GM23338 (cell line): ENCODE results near the gene IL16. TPM values are rescaled to one million over a fixed set of nuclear protein-coding genes. Genes with fewer than 3 reads are reported as not detected.

ENCODE experiments used
- NANOG ChIP-seq: IDR thresholded peaks from 2 replicates; pipeline ENCODE4 v1.6.1; 2016; ENCODE audit warnings: antibody characterized with exemption, borderline replicate concordance
- polyA plus RNA-seq: library from polyadenylated mRNA; unstranded; fragments of >200 nt; fragmentation: Nextera tagmentation; extraction: Ambion mirVana; gene quantifications from 2 replicates; pipeline ENCODE4 v1.2.1, GENCODE V29; 2016
- total RNA-seq: library from RNA; depleted of rRNA; stranded (reverse); fragments of >200 nt; shearing (Covaris generic); gene quantifications from 2 replicates; pipeline ENCODE4 v1.2.3, GENCODE V29; 2014
- TF ChIP-seq, protein P1 (sequence below): fragments of 250-450 bp; sonication (Bioruptor Pico); IDR thresholded peaks from 2 replicates; pipeline ENCODE4 v1.5.0; 2020; ENCODE audit warnings: mild to moderate bottlenecking, moderate library complexity
- TF ChIP-seq, protein P2 (sequence below): IDR thresholded peaks from one replicate; pipeline ENCODE4 v1.6.1; 2018; ENCODE audit warnings: antibody characterized with exemption; ENCODE audit not compliant: unreplicated experiment
- TF ChIP-seq, protein P3 (sequence below), 2 experiments: fragments of 200-600 bp in 1 of 2; sonication (generic) in 1 of 2; conservative IDR thresholded peaks; 2 replicates each; pipeline versions ENCODE4 v1.5.1 to v1.6.1; 2016 to 2017; ENCODE audit warnings: antibody characterized with exemption in 2 of 2, low read depth in 2 of 2, mild to moderate bottlenecking in 2 of 2, moderate library complexity in 1 of 2

Gene IL16
- total and polyA plus RNA-seq, 2 experiments from 2014 or later = 0.29 TPM; not detected in 1

DNA sequence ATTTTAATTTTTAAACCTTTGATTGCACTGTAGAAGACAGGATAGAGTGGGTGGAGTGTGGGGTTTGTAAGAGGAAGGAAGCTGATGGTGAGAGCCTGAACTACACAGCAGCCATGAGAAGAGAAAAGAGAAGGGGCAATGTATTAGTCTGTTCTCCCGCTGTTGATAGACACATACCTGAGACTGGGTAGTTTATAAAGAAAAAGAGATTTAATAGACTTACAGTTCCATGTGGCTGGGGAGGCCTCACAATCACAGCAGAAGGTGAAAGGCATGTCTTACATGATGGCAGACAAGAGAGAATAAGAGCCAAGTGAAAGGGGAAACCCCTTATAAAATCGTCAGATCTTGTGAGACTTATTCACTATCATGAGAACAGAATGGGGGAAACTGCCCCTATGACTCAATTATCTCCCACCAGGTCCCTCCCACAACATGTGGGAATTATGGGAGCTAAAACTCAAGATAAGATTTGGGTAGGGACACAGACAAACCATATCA lies 90.0 kb downstream of the IL16 start (continued):
- TF ChIP-seq, protein P1, sequence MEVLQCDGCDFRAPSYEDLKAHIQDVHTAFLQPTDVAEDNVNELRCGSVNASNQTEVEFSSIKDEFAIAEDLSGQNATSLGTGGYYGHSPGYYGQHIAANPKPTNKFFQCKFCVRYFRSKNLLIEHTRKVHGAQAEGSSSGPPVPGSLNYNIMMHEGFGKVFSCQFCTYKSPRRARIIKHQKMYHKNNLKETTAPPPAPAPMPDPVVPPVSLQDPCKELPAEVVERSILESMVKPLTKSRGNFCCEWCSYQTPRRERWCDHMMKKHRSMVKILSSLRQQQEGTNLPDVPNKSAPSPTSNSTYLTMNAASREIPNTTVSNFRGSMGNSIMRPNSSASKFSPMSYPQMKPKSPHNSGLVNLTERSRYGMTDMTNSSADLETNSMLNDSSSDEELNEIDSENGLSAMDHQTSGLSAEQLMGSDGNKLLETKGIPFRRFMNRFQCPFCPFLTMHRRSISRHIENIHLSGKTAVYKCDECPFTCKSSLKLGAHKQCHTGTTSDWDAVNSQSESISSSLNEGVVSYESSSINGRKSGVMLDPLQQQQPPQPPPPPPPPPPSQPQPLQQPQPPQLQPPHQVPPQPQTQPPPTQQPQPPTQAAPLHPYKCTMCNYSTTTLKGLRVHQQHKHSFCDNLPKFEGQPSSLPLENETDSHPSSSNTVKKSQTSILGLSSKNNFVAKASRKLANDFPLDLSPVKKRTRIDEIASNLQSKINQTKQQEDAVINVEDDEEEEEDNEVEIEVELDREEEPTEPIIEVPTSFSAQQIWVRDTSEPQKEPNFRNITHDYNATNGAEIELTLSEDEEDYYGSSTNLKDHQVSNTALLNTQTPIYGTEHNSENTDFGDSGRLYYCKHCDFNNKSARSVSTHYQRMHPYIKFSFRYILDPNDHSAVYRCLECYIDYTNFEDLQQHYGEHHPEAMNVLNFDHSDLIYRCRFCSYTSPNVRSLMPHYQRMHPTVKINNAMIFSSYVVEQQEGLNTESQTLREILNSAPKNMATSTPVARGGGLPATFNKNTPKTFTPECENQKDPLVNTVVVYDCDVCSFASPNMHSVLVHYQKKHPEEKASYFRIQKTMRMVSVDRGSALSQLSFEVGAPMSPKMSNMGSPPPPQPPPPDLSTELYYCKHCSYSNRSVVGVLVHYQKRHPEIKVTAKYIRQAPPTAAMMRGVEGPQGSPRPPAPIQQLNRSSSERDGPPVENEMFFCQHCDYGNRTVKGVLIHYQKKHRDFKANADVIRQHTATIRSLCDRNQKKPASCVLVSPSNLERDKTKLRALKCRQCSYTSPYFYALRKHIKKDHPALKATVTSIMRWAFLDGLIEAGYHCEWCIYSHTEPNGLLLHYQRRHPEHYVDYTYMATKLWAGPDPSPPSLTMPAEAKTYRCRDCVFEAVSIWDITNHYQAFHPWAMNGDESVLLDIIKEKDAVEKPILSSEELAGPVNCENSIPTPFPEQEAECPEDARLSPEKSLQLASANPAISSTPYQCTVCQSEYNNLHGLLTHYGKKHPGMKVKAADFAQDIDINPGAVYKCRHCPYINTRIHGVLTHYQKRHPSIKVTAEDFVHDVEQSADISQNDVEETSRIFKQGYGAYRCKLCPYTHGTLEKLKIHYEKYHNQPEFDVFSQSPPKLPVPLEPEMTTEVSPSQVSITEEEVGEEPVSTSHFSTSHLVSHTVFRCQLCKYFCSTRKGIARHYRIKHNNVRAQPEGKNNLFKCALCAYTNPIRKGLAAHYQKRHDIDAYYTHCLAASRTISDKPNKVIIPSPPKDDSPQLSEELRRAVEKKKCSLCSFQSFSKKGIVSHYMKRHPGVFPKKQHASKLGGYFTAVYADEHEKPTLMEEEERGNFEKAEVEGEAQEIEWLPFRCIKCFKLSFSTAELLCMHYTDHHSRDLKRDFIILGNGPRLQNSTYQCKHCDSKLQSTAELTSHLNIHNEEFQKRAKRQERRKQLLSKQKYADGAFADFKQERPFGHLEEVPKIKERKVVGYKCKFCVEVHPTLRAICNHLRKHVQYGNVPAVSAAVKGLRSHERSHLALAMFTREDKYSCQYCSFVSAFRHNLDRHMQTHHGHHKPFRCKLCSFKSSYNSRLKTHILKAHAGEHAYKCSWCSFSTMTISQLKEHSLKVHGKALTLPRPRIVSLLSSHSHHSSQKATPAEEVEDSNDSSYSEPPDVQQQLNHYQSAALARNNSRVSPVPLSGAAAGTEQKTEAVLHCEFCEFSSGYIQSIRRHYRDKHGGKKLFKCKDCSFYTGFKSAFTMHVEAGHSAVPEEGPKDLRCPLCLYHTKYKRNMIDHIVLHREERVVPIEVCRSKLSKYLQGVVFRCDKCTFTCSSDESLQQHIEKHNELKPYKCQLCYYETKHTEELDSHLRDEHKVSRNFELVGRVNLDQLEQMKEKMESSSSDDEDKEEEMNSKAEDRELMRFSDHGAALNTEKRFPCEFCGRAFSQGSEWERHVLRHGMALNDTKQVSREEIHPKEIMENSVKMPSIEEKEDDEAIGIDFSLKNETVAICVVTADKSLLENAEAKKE = no peak
- TF ChIP-seq, protein P2, sequence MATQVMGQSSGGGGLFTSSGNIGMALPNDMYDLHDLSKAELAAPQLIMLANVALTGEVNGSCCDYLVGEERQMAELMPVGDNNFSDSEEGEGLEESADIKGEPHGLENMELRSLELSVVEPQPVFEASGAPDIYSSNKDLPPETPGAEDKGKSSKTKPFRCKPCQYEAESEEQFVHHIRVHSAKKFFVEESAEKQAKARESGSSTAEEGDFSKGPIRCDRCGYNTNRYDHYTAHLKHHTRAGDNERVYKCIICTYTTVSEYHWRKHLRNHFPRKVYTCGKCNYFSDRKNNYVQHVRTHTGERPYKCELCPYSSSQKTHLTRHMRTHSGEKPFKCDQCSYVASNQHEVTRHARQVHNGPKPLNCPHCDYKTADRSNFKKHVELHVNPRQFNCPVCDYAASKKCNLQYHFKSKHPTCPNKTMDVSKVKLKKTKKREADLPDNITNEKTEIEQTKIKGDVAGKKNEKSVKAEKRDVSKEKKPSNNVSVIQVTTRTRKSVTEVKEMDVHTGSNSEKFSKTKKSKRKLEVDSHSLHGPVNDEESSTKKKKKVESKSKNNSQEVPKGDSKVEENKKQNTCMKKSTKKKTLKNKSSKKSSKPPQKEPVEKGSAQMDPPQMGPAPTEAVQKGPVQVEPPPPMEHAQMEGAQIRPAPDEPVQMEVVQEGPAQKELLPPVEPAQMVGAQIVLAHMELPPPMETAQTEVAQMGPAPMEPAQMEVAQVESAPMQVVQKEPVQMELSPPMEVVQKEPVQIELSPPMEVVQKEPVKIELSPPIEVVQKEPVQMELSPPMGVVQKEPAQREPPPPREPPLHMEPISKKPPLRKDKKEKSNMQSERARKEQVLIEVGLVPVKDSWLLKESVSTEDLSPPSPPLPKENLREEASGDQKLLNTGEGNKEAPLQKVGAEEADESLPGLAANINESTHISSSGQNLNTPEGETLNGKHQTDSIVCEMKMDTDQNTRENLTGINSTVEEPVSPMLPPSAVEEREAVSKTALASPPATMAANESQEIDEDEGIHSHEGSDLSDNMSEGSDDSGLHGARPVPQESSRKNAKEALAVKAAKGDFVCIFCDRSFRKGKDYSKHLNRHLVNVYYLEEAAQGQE = no peak
- no peak for TF ChIP-seq NANOG
- TF ChIP-seq, protein P3, sequence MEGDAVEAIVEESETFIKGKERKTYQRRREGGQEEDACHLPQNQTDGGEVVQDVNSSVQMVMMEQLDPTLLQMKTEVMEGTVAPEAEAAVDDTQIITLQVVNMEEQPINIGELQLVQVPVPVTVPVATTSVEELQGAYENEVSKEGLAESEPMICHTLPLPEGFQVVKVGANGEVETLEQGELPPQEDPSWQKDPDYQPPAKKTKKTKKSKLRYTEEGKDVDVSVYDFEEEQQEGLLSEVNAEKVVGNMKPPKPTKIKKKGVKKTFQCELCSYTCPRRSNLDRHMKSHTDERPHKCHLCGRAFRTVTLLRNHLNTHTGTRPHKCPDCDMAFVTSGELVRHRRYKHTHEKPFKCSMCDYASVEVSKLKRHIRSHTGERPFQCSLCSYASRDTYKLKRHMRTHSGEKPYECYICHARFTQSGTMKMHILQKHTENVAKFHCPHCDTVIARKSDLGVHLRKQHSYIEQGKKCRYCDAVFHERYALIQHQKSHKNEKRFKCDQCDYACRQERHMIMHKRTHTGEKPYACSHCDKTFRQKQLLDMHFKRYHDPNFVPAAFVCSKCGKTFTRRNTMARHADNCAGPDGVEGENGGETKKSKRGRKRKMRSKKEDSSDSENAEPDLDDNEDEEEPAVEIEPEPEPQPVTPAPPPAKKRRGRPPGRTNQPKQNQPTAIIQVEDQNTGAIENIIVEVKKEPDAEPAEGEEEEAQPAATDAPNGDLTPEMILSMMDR (conservative IDR thresholded peaks at IDR 0.05; ENCODE audit: low read depth in 2 of 2) = no peak
